HG03442 (cell line): ENCODE measurements around the gene KRTAP10-6.
"Not testable (repeated sequence)": the region's sequence is repeated elsewhere in the genome, so short reads cannot be mapped to it uniquely, and the experiment has no call there.

Experiments used
- ATAC-seq: cut with Tn5 transposase; IDR thresholded peaks from one replicate; pipeline ENCODE4 v1.9.1; 2021; ENCODE audit warnings: mild to moderate bottlenecking, moderate library complexity; ENCODE audit not compliant: unreplicated experiment

The KRTAP10-6 gene, protein sequence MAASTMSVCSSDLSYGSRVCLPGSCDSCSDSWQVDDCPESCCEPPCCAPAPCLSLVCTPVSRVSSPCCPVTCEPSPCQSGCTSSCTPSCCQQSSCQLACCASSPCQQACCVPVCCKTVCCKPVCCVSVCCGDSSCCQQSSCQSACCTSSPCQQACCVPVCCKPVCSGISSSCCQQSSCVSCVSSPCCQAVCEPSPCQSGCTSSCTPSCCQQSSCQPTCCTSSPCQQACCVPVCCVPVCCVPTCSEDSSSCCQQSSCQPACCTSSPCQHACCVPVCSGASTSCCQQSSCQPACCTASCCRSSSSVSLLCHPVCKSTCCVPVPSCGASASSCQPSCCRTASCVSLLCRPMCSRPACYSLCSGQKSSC

DNA sequence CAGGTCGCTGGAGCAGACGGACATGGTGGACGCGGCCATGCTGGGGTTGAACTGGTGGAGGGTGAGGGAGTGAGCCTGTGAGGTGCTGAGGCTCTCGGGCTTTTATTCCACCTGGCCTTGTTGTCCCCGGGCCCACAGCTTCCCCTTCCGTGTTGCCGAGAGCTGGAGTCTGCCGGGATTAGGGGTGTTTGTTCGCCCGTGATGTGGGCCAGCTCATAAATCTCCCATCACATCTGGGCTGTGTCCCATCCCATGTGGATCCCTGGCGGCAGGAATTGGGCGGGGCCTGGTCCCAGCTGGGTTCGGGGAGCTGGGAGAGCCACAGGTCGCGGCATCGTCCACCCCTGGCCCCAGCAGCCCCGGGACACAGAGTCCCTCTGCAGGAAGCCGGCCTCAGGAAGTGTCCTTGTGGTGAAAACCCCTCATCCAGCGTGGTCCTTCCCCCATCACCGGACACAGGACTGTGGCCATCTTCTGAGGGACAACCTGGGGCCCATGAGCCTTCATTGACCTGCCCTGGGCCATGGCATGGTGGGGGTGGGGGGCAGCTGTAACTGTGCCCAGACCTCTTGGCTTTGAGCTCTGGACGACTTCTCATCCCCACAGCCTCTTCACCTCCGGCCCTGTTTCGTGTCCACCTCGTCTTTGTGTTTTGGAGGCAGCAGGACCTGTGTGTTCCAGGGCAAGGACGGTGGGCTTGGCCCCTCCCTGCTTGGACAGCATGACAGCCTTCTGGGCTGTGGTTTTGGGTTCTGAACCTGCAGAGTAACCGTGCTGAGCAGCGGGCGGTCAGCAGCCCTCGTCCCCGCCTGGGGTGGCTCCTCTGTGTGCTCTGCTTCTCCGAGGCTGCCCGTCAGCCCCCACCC lies at the start of gene KRTAP10-6:
KRTAP10-6 (minus strand) TSS at position 60 of the 866 bp plus-strand sequence; CDS start at position 39, 21 bp downstream.
- no peak for ATAC-seq

DNA sequence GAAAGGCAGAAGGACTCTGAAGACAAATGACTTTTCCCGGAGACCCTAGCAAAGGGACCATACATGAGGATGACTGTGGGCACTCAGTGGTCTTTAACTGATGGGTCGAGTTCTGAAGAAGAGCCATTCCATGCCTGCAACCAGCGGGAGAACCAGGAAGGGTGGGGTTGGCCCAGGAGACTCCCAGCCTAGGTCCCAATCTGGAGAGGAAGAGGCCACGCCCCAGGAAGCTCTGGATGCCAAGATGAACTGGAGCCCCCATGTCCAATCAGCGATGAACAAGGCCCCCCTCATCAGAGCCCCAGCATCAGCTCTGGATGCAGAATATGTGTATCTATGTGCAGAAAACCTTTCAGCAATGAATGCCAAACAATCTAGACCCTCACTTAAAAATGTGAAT lies 48.5 kb upstream of the KRTAP10-6 start:
- ATAC-seq = no peak

DNA sequence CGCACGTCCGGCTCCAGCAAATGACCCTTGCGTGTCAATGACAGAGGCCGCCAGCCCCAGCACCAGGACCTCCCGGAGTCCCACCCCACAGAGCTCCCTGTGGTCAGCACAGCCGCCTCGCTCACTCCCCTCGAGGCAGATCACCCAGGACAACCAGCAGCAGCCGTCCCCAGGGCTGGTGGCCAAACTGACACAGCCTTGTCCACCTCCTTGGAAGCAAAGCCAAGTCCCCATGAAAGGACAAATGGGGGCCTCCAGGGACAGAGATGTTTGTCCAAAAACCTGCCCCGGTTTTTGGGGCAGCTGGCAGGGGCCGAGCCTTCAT lies 47.0 kb upstream of the KRTAP10-6 start:
- no peak for ATAC-seq

DNA sequence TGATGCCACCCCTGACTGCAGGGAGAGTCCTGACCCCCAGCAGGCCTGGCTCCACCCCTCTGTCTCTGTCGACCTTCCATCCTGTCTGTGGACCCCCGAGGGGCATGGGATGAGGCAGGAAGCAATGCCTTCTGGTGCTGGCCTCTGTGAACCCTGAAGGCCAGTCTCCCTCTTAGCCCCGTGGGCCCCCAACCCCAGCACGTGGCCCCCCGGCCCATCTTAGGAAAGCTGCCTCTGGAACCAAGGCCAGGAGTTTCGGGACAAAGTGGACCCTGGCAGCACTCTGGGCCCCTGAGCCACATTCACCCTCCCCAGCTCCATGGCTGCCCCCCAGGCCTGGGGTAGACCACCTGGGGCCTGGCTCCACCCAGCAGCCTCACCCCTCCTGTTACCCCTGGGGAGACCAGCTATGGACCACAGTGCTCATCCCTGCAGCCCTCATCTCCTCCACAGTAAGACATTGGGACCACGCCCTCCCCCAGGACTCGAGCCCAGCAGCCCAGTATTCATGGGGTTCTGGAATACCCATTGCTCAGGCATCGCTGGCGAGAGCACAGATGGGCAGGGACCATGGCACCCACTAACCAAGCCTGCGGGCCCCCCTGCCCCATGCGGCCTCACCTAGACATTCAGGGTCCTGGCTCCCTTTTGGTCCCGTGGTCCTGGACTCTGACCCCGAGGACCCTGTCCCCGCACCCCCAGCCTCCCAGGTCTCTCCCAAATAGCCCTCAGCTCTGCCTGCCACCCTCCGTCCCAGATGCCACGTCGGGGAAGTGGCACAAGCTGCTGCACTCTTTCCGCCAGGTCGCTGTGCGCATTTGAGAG lies 46.4 kb upstream of the KRTAP10-6 start:
- not testable (repeated sequence) for ATAC-seq

DNA sequence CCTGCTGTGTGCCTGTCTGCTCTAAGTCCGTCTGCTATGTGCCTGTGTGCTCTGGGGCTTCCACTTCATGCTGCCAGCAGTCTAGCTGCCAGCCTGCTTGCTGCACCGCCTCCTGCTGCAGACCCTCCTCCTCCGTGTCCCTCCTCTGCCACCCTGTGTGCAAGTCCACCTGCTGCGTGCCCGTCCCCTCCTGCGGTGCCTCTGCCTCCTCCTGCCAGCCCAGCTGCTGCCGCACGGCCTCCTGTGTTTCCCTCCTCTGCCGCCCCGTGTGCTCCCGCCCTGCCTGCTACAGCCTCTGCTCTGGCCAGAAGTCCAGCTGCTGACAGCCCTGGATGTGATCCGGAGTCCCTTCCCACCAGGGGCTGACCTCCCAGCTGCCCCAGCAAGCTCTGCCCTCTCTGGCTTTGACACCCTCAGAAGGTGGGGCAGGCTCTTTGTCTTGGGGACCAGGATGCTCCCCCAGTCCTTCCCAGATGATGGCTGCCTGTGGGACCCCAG lies 45.6 kb upstream of the KRTAP10-6 start:
- not testable (repeated sequence) for ATAC-seq

DNA sequence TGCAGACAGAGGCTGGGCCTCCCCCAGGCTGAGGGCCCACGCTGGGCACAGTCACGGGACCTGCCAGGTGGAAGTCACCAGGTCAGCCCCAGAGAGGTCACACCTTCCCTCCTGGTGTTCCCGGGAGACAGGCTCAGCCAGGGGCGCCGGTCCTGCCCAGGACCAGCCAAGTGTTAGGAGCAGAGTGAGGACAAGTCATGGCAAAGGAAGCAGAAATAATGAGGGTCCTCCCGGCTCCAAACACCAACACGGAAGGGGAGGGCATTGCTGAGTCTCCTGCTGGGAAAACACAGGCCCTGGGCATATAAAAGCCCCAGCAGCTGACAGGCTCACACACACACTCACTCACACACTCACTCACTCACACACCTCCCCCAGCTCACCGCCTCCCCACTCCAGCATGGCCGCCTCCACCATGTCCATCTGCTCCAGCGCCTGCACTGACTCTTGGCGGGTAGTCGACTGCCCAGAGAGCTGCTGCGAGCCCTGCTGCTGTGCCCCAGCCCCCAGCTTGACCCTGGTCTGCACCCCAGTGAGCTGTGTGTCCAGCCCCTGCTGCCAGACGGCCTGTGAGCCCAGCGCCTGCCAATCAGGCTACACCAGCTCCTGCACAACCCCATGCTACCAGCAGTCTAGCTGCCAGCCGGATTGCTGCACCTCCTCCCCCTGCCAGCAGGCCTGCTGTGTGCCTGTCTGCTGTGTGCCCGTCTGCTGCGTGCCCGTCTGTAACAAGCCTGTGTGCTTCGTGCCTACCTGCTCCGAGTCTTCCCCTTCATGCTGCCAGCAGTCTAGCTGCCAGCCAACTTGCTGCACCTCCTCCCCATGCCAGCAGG lies 44.9 kb upstream of the KRTAP10-6 start, which contains the start of gene KRTAP10-10:
KRTAP10-10 (plus strand) TSS at position 339 of the 833 bp plus-strand sequence; CDS start at position 401, 62 bp downstream.
- no peak for ATAC-seq

DNA sequence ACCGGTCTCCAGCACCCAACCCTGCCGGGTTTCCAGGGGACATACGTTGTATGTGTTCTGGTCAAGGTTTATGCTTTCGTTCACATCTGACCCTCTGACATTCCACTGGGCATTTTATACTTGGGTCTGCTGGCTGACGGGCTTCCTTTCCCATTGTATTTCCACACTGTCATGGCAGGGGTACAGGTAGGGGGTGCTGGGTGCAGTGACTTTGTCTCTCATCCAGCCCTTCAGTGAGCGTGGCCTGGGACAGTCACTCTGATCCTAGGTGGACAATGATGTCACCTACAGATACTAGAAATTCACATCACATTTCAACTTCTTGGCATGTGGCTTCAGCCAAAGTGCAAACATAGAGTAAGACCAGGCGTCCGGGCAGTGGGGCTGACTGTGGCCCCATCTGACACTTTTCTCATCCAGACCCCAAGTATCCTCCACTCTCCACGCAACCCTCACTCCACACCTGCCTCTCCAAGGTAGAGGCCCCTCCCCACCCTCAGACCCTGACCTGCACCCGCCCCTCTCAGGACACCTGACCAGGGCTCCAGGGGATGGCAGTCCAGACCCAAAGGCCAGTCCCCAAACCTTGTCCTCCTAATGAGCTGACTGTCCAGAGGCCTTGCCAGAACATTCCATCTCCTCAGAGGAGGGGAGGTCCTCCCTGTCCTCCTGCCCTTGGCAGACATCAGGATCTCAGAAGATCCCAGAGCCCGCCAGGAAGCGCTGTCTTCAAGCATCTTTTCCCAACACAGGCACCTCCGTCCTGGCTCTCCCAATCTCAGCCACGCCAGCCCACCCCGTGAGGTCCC lies 44.1 kb upstream of the KRTAP10-6 start:
- no peak for ATAC-seq

DNA sequence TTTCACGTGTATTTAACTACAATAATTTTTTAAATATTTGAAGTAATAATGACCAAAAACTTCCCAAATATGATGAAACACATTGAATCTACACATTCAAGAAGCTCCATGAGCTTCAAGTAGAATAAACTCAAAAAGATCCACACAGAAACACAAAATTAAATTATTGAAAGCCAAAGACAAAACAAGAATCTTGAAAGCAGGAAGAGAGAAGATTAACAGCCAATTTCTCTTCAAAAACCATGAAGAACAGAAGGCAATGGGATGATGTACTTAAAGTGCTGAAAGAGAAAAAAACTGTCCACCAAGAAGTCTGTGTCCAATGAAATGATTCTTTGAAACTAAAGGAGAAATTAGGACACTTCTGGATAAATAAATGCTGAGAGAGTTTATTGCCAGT lies 39.8 kb upstream of the KRTAP10-6 start:
- ATAC-seq = no peak

DNA sequence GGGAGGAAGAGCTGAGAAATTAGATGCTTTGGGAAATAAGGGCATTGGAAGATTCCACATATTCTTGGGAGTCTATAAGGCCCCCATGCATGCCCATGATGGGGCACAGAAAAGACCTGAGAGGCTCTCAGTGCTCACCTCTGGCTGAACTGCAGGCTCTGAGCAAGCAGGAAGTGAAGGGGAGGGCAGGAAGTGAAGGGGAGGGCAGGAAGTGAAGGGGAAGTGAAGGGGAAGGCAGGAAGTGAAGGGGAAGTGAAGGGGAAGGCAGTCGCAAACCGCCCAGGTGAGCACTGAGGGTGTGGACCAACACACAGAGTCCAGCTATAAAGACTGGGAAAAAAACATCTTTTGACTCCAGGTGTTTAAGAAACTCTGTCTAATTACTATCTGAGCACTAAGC lies 38.1 kb upstream of the KRTAP10-6 start:
- ATAC-seq = no peak

DNA sequence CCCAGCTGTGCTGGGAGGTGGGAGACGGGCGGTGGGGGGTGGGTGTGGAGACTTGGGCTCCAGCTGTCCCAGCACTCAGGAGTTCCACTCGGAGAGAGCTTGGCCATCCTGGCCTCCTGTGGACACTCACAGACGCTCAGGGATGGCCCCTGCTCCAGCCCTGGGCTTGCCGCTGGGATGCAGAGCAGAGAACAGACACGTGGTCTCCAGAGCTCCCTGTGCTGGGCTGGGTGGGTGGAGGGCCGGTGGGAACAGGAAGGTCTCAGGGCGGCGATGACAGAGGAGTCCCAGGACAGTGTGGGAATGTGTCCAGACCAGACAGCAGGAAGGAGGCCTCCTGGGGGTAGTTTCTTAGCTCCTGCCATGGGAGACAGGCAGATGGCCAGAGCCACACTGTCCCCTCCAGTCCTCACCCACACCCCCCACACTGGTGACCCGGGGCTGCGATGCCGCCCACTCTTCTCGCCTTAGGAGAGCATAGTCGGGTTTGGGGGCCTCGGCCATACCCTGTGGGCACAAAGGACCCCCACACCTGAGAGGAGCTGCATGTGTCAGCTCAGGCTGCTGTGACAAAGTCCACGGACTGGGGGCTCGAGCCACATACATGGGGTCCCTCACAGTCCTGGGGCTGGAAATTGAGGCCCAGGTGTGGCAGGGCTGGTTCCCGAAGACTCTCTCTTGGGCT lies 36.5 kb upstream of the KRTAP10-6 start:
- ATAC-seq = no peak

DNA sequence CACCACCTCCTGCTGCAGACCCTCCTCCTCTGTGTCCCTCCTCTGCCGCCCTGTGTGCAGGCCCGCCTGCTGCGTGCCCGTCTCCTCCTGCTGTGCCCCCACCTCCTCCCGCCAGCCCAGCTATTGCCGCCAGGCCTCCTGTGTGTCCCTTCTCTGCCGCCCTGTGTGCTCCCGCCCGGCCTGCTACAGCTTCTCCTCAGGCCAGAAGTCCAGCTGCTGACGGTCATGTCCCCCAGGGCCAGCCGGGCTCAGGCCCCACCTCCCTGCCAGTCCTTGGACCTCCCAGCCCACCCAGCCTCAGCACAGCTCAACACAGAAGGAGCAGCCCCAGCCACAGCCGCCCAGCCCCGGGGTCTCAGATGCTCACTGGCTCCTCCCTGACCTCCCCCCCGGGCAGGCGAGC lies 35.5 kb upstream of the KRTAP10-6 start:
- not testable (repeated sequence) for ATAC-seq

DNA sequence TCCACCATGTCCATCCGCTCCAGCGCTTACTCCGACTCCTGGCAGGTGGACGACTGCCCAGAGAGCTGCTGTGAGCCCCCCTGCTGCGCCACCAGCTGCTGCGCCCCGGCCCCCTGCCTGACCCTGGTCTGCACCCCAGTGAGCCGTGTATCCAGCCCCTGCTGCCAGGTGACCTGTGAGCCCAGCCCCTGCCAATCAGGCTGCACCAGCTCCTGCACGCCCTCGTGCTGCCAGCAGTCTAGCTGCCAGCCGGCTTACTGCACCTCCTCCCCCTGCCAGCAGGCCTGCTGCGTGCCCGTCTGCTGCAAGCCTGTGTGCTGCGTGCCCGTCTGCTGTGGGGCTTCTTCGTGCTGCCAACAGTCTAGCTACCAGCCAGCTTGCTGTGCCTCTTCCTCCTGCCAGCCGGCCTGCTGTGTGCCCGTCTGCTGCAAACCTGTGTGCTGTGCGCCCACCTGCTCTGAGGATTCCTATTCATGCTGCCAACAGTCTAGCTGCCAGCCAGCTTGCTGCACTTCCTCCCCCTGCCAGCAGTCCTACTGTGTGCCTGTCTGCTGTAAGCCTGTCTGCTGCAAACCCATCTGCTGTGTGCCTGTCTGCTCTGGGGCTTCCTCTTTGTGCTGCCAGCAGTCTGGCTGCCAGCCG lies 35.0 kb upstream of the KRTAP10-6 start:
- ATAC-seq = not testable (repeated sequence)

DNA sequence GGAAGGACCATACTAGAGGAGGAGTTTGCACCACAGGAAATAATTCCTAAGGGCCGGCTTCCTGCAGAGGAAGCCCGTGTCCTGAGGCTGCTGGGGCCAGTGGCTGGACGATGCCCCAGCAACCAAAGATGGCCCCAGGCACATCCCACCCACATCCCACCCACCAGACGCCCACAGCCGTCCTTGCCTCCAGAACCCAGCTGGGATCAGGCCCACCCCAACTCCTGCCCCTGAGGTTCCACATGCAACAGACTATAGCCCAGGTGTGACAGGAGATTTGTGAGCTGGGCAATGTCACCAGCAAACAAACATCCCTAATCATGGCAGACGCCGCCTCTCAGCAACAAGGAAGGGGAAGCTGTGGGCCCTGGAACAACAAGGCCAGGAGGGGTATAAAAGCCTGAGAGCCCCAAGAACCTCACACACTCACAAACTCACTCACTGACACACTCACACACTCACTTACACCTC lies 34.4 kb upstream of the KRTAP10-6 start, which contains the start of gene KRTAP10-9:
KRTAP10-9 (plus strand) TSS at position 421 of the 471 bp plus-strand sequence. CDS start 79 bp downstream, outside the sequence.
- ATAC-seq = no peak

DNA sequence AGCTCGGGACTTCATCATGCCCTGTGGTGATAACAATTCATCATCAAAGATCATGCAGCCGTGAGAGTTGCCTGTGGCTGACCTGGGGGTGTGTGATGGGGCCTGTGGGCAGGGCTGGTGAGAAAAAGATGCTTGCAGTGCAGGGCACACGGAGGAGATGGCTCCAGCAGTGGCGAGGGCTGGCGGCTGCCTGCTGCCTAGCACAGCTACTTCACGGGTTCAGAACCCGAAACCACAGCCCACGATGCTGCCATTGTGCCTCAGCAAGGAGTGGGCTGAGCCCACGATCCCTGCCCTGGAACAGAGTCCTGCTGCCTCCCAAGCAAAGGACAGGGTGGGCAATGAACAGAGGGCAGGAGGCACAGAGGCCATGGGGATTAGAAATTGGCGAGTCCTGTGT lies 34.0 kb upstream of the KRTAP10-6 start:
- ATAC-seq = no peak

DNA sequence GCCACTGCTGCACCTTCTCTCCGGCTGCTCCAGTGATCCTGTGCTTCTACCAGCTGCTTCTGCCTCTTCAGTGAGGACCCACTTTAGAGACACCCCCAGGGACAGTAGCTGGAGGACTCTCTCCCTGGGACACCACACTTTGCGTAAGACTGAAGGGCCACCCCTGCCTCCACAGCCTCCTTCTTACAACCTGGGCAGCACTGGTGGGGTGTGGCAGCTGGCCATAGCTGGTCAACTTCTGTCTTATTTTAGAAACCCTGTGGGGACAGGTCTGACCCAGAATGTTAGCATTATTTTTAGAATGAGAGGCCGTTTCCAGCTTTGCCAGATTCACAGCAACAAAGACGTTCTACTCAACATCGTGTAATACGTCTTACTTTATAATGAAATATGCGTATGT lies 33.5 kb upstream of the KRTAP10-6 start:
- no peak for ATAC-seq

DNA sequence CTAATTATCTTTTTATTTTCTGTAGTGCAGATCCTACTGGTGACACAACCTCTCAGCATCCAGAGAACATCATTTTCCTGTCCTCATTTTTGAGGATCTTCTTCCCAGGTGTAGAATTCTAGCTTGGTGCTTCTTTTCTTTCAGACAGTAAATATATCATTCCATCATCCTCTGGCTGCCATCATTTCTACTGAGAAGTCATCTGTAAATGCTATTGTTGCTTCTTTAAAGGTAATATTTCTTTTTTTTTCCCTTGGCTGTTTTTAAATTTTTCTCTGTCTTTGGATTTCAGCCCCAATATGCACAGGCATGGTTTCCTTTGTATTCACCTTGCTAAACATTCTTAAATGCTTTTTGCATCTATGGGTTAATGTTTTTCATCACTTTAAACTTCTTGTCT lies 31.3 kb upstream of the KRTAP10-6 start:
- no peak for ATAC-seq

DNA sequence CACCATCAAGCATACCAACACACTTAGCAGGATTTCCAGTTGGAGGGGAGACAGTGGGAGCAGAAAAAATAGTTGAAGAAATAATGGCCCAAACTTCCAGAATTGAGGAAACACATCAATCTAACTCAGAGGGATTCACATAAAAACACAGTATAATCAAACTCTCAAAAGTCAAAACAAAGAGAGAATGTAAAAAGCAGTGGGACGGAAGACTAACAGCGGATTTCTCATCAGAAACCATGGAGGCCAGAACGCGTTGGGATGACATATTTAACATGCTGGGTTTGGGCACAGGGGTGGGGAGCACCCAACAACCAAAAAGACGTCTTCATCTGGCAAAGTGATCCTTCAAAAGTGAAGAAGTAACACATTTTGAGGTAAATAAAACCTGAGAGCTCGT lies 27.6 kb upstream of the KRTAP10-6 start:
- no peak for ATAC-seq

DNA sequence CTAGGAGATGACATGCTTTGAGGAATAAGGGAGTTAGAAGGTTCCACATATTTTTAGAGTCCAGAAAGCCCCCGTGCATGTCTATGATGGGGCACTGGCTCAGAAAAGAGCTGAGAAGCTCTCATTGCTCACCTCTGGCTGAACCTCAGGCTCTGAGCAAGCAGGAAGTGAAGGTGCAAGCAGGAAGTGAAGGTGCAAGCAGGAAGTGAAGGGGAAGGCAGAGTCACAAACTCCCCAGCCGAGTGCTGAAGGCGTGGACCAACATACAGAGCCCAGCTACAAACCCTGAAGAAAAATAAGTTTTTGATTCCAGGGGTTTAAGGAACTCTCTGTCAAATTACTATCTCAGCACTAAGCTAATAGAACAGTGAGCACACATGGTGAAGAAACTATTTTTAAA lies 26.6 kb upstream of the KRTAP10-6 start:
- no peak for ATAC-seq
